H1 (cell line): ENCODE results near the gene TBC1D22A. TPM values are rescaled to one million over a fixed set of nuclear protein-coding genes. Genes with fewer than 3 reads are reported as not detected.

ENCODE experiments used
- CTCF ChIA-PET: fragments of 300-600 bp; sonication (Branson Sonifier 250); formaldehyde crosslinking; loops from one replicate; lab custom pipeline; 2021; ENCODE audit not compliant: partially characterized antibody; lab: Charles Lee
- POLR2A ChIA-PET: fragments of 300-600 bp; sonication (Branson Sonifier 250); formaldehyde crosslinking; loops from one replicate; lab custom pipeline; 2021; ENCODE audit warnings: inconsistent platforms; ENCODE audit not compliant: partially characterized antibody; lab: Charles Lee
- DNase-seq, 2 experiments: peaks; one replicate each; pipeline versions ENCODE4 v3.0.0 to v3.0.0-alpha.2; 2010 to 2022; ENCODE audit warnings: low spot score in 2 of 2, low read depth in 1 of 2, mixed read lengths in 1 of 2
- FAIRE-seq: peaks from 2 replicates; lab custom pipeline; 2011; peaks lifted over from hg19 to GRCh38; lab: Jason Lieb, UNC
- H2AFZ ChIP-seq: 2 replicates; pipeline ENCODE4 v1.8.1; 2012; ENCODE audit warnings: low read length, inconsistent platforms
- H2AK5ac ChIP-seq: 2 replicates; pipeline ENCODE4 v1.6.1; 2013; ENCODE audit warnings: low read depth, low read length
- H2BK120ac ChIP-seq: replicated peaks from 2 replicates; pipeline ENCODE3; 2013; ENCODE audit warnings: low read depth, low read length, inconsistent platforms
- H2BK12ac ChIP-seq: 2 replicates; pipeline ENCODE4 v1.6.1; 2013; ENCODE audit warnings: low read depth, low read length
- H2BK15ac ChIP-seq: 2 replicates; pipeline ENCODE4 v1.6.1; 2013; ENCODE audit warnings: low read length
- H2BK20ac ChIP-seq: 2 replicates; pipeline ENCODE4 v1.6.1; 2013; ENCODE audit warnings: low read length
- H2BK5ac ChIP-seq: 2 replicates; pipeline ENCODE4 v1.6.1; 2013; ENCODE audit warnings: low read depth, low read length
- H3K14ac ChIP-seq: 2 replicates; pipeline ENCODE4 v1.6.1; 2013; ENCODE audit warnings: inconsistent platforms; ENCODE audit not compliant: insufficient read length
- H3K18ac ChIP-seq: 2 replicates; pipeline ENCODE4 v1.6.1; 2013; ENCODE audit warnings: low read length; ENCODE audit errors: extremely low read depth
- H3K23ac ChIP-seq: 2 replicates; pipeline ENCODE4 v1.6.1; 2013; ENCODE audit warnings: inconsistent platforms; ENCODE audit not compliant: insufficient read length
- H3K23me2 ChIP-seq: 2 replicates; pipeline ENCODE4 v1.6.1; 2013; ENCODE audit warnings: low read depth, low read length
- H3K27ac ChIP-seq: 2 replicates; pipeline ENCODE4 v1.6.1; 2011; ENCODE audit warnings: low read depth, low read length, inconsistent platforms
- H3K27me3 ChIP-seq, 4 experiments: replicated peaks in 1 of 4; 1 replicate in 1 of 4; 2 replicates in 3 of 4; pipeline versions ENCODE4 v1.6.1 to v1.8.1; 2011 to 2013; ENCODE audit warnings: low read length in 3 of 4, mild to moderate bottlenecking in 3 of 4, inconsistent platforms in 2 of 4, mixed read lengths in 2 of 4, moderate library complexity in 1 of 4; ENCODE audit not compliant: control insufficient read depth in 3 of 4, insufficient read depth in 3 of 4; ENCODE audit errors: extremely low read depth in 1 of 4
- H3K36me3 ChIP-seq, 4 experiments: 2 replicates each; pipeline versions ENCODE4 v1.6.1 to v1.8.1; 2011 to 2013; ENCODE audit warnings: mild to moderate bottlenecking in 4 of 4, low read length in 3 of 4, moderate library complexity in 2 of 4, control low read depth in 1 of 4, inconsistent platforms in 1 of 4; ENCODE audit not compliant: insufficient read depth in 4 of 4, control insufficient read depth in 2 of 4
- H3K4ac ChIP-seq: replicated peaks from 2 replicates; pipeline ENCODE3; 2013; ENCODE audit warnings: low read length, low read depth, mixed read lengths, inconsistent platforms; ENCODE audit not compliant: insufficient read length
- H3K4me1 ChIP-seq, 4 experiments: replicated peaks in 1 of 4; 1 replicate in 1 of 4; 2 replicates in 3 of 4; pipeline versions ENCODE4 v1.6.1 to v1.8.1; 2011 to 2013; ENCODE audit warnings: low read length in 3 of 4, inconsistent platforms in 2 of 4, mixed read lengths in 1 of 4; ENCODE audit not compliant: insufficient read depth in 4 of 4, control insufficient read depth in 3 of 4
- H3K4me2 ChIP-seq, 2 experiments: 2 replicates each; pipeline versions ENCODE4 v1.6.1 to v1.8.1; 2011 to 2013; ENCODE audit warnings: low read depth in 2 of 2, low read length in 2 of 2, control low read depth in 1 of 2, inconsistent platforms in 1 of 2, mild to moderate bottlenecking in 1 of 2; ENCODE audit not compliant: insufficient read depth in 1 of 2
- H3K4me3 ChIP-seq, 4 experiments: fragments of 200-600, 300-600 bp in 1 of 4; sonication (generic), shearing (Covaris generic), sonication (Bioruptor Twin) in 1 of 4; 2 replicates each; pipeline versions ENCODE4 v1.5.1 to v1.8.1; 2011 to 2016; ENCODE audit warnings: low read length in 4 of 4, low read depth in 3 of 4, control low read depth in 2 of 4, inconsistent platforms in 2 of 4, mild to moderate bottlenecking in 2 of 4, mixed read lengths in 1 of 4, moderate library complexity in 1 of 4; ENCODE audit not compliant: insufficient read depth in 2 of 4; ENCODE audit errors: extremely low read depth in 1 of 4
- H3K56ac ChIP-seq: replicated peaks from 2 replicates; pipeline ENCODE3; 2013; ENCODE audit warnings: low read depth, mild to moderate bottlenecking, mixed read lengths, low read length, inconsistent platforms; ENCODE audit not compliant: insufficient read length
- H3K79me1 ChIP-seq: 2 replicates; pipeline ENCODE4 v1.6.1; 2013; ENCODE audit warnings: low read depth, low read length, control low read depth
- H3K79me2 ChIP-seq, 2 experiments: 2 replicates each; pipeline versions ENCODE4 v1.6.1 to v1.8.1; 2012 to 2013; ENCODE audit warnings: low read length in 2 of 2, mild to moderate bottlenecking in 2 of 2, inconsistent platforms in 1 of 2; ENCODE audit not compliant: insufficient read depth in 2 of 2, control insufficient read depth in 1 of 2
- H3K9ac ChIP-seq, 4 experiments: replicated peaks in 1 of 4; 1 replicate in 1 of 4; 2 replicates in 3 of 4; pipeline versions ENCODE4 v1.6.1 to v1.8.1; 2011 to 2013; ENCODE audit warnings: low read depth in 3 of 4, low read length in 3 of 4, control low read depth in 2 of 4, mild to moderate bottlenecking in 2 of 4, moderate library complexity in 2 of 4, inconsistent platforms in 1 of 4; ENCODE audit errors: extremely low read depth in 1 of 4
- H3K9me3 ChIP-seq, 2 experiments: 2 replicates each; pipeline versions ENCODE4 v1.6.1 to v1.8.1; 2012 to 2013; ENCODE audit warnings: mild to moderate bottlenecking in 2 of 2, moderate library complexity in 2 of 2, control low read depth in 1 of 2, inconsistent platforms in 1 of 2, low read depth in 1 of 2, low read length in 1 of 2, mixed read lengths in 1 of 2; ENCODE audit not compliant: insufficient read depth in 2 of 2
- H4K20me1 ChIP-seq, 2 experiments: replicated peaks in 1 of 2; 2 replicates each; pipeline versions ENCODE3 to v1.8.1; 2011 to 2013; ENCODE audit warnings: inconsistent platforms in 2 of 2, low read length in 2 of 2, mild to moderate bottlenecking in 1 of 2; ENCODE audit not compliant: insufficient read depth in 2 of 2, control insufficient read depth in 1 of 2
- H4K5ac ChIP-seq: 2 replicates; pipeline ENCODE4 v1.6.1; 2013; ENCODE audit warnings: low read length, low read depth, mixed read lengths, inconsistent platforms; ENCODE audit not compliant: insufficient read length
- H4K8ac ChIP-seq: 2 replicates; pipeline ENCODE4 v1.8.0; 2013; ENCODE audit warnings: mild to moderate bottlenecking, moderate library complexity, low read length, inconsistent platforms; ENCODE audit not compliant: insufficient read depth; ENCODE audit errors: extremely low read depth
- H4K91ac ChIP-seq: replicated peaks from 2 replicates; pipeline ENCODE3; 2013; ENCODE audit warnings: low read length, mixed read lengths, inconsistent platforms; ENCODE audit not compliant: insufficient read length
- CEBPB ChIP-seq: IDR thresholded peaks from 2 replicates; pipeline ENCODE4 v1.6.1; 2012; ENCODE audit warnings: low read depth, low read length
- GTF2F1 ChIP-seq: IDR thresholded peaks from 2 replicates; pipeline ENCODE4 v1.6.1; 2012; ENCODE audit warnings: low read depth, low read length, improper control_type of control experiment, borderline replicate concordance
- KDM5A ChIP-seq: fragments of 200-600 bp; IDR thresholded peaks from 2 replicates; pipeline ENCODE4 v1.7.1; 2012; ENCODE audit warnings: mild to moderate bottlenecking, low read length, inconsistent platforms, mixed read lengths
- POLR2A ChIP-seq, 2 experiments: IDR thresholded peaks; 1 replicate in 1 of 2; 2 replicates in 1 of 2; pipeline ENCODE4 v1.6.1; 2011; ENCODE audit warnings: low read depth in 2 of 2, low read length in 2 of 2, mild to moderate bottlenecking in 2 of 2; ENCODE audit errors: control extremely low read depth in 1 of 2
- POU5F1 ChIP-seq: IDR thresholded peaks from 2 replicates; pipeline ENCODE4 v1.6.1; 2011; ENCODE audit warnings: low read depth, mild to moderate bottlenecking, low read length, moderate library complexity
- SAP30 ChIP-seq: fragments of 300-600 bp; sonication (generic); IDR thresholded peaks from 2 replicates; pipeline ENCODE4 v1.7.1; 2012; ENCODE audit warnings: low read length, moderate library complexity, mild to moderate bottlenecking, inconsistent platforms; ENCODE audit not compliant: insufficient read depth, insufficient replicate concordance
- TCF12 ChIP-seq: IDR thresholded peaks from 2 replicates; pipeline ENCODE4 v1.6.1; 2011; ENCODE audit warnings: low read depth, mild to moderate bottlenecking, low read length
- WGBS, 2 experiments: shearing (Covaris generic) in 1 of 2; methylation state at CpG; one replicate each; pipeline versions ENCODE4 v1.1.6 to v1.1.7; 2013 to 2015; ENCODE audit warnings: low lambda C conversion rate in 2 of 2, mixed read lengths in 2 of 2, inconsistent platforms in 1 of 2, low coverage in 1 of 2, missing lambda C conversion rate in 1 of 2; ENCODE audit not compliant: insufficient replicate concordance in 2 of 2, insufficient coverage in 1 of 2, insufficient read length in 1 of 2; ENCODE audit errors: extremely low coverage in 1 of 2, missing lambda C conversion rate in 1 of 2; 5-methylcytosine and 5-hydroxymethylcytosine counted together
- polyA plus RNA-seq, 7 experiments: library from polyadenylated mRNA; depleted of rRNA in 3 of 7; stranded (reverse) in 5 of 7; unstranded in 2 of 7; fragments of >200 nt in 5 of 7; fragments of 200-250 nt in 2 of 7; gene quantifications; 1 replicate in 5 of 7; 2 replicates in 1 of 7; 4 replicates in 1 of 7; pipeline versions ENCODE4 v1.2.1 to v1.2.3, GENCODE V29; 2011 to 2013; ENCODE audit warnings: missing spikeins in 2 of 7, mixed read lengths in 2 of 7
- total RNA-seq: library from RNA; stranded (reverse); fragmentation: NEBNext Ultra II Directional; extraction: Animal tissue kit (Norgen Biotek cat#: 25700); gene quantifications from 2 replicates; pipeline ENCODE4 v1.2.1, GENCODE V29; 2021
- TF ChIP-seq, protein P1 (sequence below): IDR thresholded peaks from 2 replicates; pipeline ENCODE4 v1.6.1; 2012; ENCODE audit warnings: low read length, inconsistent platforms

The TBC1D22A gene
- total and polyA plus RNA-seq, 2 of the 8 experiments (the other 6 are each of a cell fraction or from before 2014, with no cell fraction given) = 11.9 to 18.4 TPM

DNA sequence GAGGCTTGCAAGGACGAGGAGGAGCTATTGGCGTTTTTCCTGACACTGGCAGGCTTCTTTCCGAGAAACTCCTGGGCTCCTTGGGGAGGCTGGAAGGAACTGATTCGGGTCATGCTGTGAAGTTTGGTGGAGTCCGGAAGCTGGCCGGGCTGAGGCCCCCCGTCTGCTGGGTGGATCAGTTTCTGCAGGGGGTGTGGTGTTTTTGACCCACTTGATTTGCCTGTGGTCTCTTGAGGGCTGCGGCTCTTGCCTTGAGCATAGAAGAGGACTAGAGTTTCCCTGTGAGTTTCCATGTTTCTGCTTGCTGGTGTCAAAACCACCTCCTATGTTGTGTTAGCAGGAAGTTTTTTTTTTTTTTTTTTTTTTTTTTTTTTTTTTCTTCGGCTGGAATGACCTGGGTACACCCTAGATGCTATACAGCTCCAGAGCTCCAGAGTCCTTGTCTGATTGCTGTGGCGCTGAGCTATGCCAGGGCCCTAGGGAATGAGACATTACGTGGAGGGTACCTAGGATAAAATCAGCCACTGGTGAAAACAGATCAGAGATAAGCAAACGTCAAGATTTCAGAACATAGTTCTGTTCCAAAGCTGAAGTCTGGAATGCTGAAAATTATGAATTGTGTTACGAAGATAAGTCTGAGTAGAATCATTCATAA is 728 bp downstream of the TBC1D22A start:
- DNase-seq = no peak

More for the DNA sequence above, 728 bp downstream of the TBC1D22A start:
- no peak overlapping the region for H2BK12ac ChIP-seq
- H4K91ac ChIP-seq = no peak overlapping the region
- H2BK5ac ChIP-seq = peak overlapping the region; percentile 92; the same call in 1 of the 2 replicates
- H3K79me1 ChIP-seq = peaks cover 14% of the 10 kb centered on the region
- no peak overlapping the region for H3K4ac ChIP-seq
- no peak overlapping the region for H2BK15ac ChIP-seq
- no peak overlapping the region for H3K14ac ChIP-seq
- no peak overlapping the region for H2BK20ac ChIP-seq
- 32% methylated on average over 12 of the region's 13 CpGs; no CpG with 5 or more reads in 1 of the 2 experiments for WGBS, 2 experiments
- ChIA-PET POLR2A (interaction anchor here (0.6 to 3.0 kb wide), 35 partner anchors 9 to 1792 kb away, joined by 3 to 41 read pairs (median 4); no protein-coding TSS in a partner anchor), CTCF (interaction anchor here (0.9 to 2.0 kb wide), 8 partner anchors 10 to 200 kb away, joined by 3 to 9 read pairs (median 4); no protein-coding TSS in a partner anchor)
- H4K20me1 ChIP-seq = peaks cover 5% of the 10 kb centered on the region in 2 experiments
- H3K4me3 ChIP-seq = peak overlapping the region; percentile 85 to 98 (median 92)
- H4K5ac ChIP-seq = peak overlapping the region; percentile 77
- H3K23me2 ChIP-seq = peaks cover 7% of the 10 kb centered on the region
- peak overlapping the region; percentile 90; the same call in 1 of the 2 replicates for H4K8ac ChIP-seq
- peak overlapping the region; percentile 78 to 91 for H3K4me2 ChIP-seq
- no peak overlapping the region for H3K23ac ChIP-seq
- H3K56ac ChIP-seq = no peak overlapping the region
- H3K27ac ChIP-seq = peak overlapping the region; percentile 75; the same call in 1 of the 2 replicates
- peaks cover 0 to 4% (median 0%) of the 10 kb centered on the region in 4 experiments; a peak in 4 of 7 replicates for H3K4me1 ChIP-seq
- peak overlapping the region; percentile 24; the same call in 1 of the 2 replicates for H3K18ac ChIP-seq
- peaks cover 13 to 59% of the 10 kb centered on the region in 2 experiments for H3K79me2 ChIP-seq
- FAIRE-seq = no peak
- no peak overlapping the region for H2BK120ac ChIP-seq
- H3K36me3 ChIP-seq = peaks cover 0 to 9% (median 0%) of the 10 kb centered on the region in 4 experiments; a peak in 1 of 8 replicates
- H2AK5ac ChIP-seq = no peak overlapping the region
- H2AFZ ChIP-seq = no peak overlapping the region; the same call in 1 of the 2 replicates
- no peaks in the 10 kb centered on the region for H3K9me3 ChIP-seq
- TF ChIP-seq TCF12 (no peak), POLR2A (IDR thresholded peaks at IDR 0.05; ENCODE audit: control extremely low read depth in 1 of 2, low read depth in 2 of 2, low read length in 2 of 2) (no peak), KDM5A (no peak), CEBPB (no peak), POU5F1 (no peak), GTF2F1 (no peak), SAP30 (peak; percentile 0)
- TF ChIP-seq, protein P1, sequence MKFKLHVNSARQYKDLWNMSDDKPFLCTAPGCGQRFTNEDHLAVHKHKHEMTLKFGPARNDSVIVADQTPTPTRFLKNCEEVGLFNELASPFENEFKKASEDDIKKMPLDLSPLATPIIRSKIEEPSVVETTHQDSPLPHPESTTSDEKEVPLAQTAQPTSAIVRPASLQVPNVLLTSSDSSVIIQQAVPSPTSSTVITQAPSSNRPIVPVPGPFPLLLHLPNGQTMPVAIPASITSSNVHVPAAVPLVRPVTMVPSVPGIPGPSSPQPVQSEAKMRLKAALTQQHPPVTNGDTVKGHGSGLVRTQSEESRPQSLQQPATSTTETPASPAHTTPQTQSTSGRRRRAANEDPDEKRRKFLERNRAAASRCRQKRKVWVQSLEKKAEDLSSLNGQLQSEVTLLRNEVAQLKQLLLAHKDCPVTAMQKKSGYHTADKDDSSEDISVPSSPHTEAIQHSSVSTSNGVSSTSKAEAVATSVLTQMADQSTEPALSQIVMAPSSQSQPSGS = no peak
- peak overlapping the region in 3 of 4 experiments; percentile 39 to 92 (median 92); a peak in 6 of 7 replicates for H3K9ac ChIP-seq
- H3K27me3 ChIP-seq = no peaks in the 10 kb centered on the region
